ENCODE results near the gene MYO1E.

The MYO1E gene

GRCh38 chr15:59158701-59159034, 214.0 kb downstream of the MYO1E start:
- Histone ChIP-seq H3F3A (ENCODE audit: control insufficient read depth, insufficient read depth) (no peaks in the 10 kb centered on the region), H4K20me1 (ENCODE audit: control insufficient read depth, insufficient read depth, low read depth, low read length) (no peaks in the 10 kb centered on the region), H3K4me1 (ENCODE audit: control insufficient read depth, low read length) (no peaks in the 10 kb centered on the region), H3K27ac (ENCODE audit: low read depth, low read length) (no peak overlapping the region), H3K79me2 (ENCODE audit: control insufficient read depth, low read length) (no peaks in the 10 kb centered on the region), H3K4me3 (ENCODE audit: low read length) (no peak overlapping the region), H3K9me3 (ENCODE audit: control insufficient read depth, insufficient read depth, low read length) (no peaks in the 10 kb centered on the region), H3K36me3 (ENCODE audit: control insufficient read depth, low read length) (peaks cover 21% of the 10 kb centered on the region), H3K27me3 (ENCODE audit: control insufficient read depth, low read length) (no peaks in the 10 kb centered on the region), H3K9me2 (replicated peaks; ENCODE audit: control insufficient read depth, low read length) (no peaks in the 10 kb centered on the region), H3K4me2 (ENCODE audit: low read length) (no peak overlapping the region)
- TF ChIP-seq EZH2phosphoT487 (IDR thresholded peaks at IDR 0.05; ENCODE audit: borderline replicate concordance, low read length): no peak
- TF ChIP-seq, protein P1, sequence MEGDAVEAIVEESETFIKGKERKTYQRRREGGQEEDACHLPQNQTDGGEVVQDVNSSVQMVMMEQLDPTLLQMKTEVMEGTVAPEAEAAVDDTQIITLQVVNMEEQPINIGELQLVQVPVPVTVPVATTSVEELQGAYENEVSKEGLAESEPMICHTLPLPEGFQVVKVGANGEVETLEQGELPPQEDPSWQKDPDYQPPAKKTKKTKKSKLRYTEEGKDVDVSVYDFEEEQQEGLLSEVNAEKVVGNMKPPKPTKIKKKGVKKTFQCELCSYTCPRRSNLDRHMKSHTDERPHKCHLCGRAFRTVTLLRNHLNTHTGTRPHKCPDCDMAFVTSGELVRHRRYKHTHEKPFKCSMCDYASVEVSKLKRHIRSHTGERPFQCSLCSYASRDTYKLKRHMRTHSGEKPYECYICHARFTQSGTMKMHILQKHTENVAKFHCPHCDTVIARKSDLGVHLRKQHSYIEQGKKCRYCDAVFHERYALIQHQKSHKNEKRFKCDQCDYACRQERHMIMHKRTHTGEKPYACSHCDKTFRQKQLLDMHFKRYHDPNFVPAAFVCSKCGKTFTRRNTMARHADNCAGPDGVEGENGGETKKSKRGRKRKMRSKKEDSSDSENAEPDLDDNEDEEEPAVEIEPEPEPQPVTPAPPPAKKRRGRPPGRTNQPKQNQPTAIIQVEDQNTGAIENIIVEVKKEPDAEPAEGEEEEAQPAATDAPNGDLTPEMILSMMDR (IDR thresholded peaks at IDR 0.05; ENCODE audit: low read depth, low read length, poor library complexity, severe bottlenecking): no peak

GRCh38 chr15:59157840-59158700, 214.6 kb downstream of the MYO1E start:
- Histone ChIP-seq H3K79me2 (ENCODE audit: control insufficient read depth, low read length) (no peaks in the 10 kb centered on the region), H3K4me3 (ENCODE audit: low read length) (no peak overlapping the region), H4K20me1 (ENCODE audit: control insufficient read depth, insufficient read depth, low read depth, low read length) (no peaks in the 10 kb centered on the region), H3K27me3 (ENCODE audit: control insufficient read depth, low read length) (no peaks in the 10 kb centered on the region), H3F3A (ENCODE audit: control insufficient read depth, insufficient read depth) (no peaks in the 10 kb centered on the region), H3K9me3 (ENCODE audit: control insufficient read depth, insufficient read depth, low read length) (no peaks in the 10 kb centered on the region), H3K9me2 (replicated peaks; ENCODE audit: control insufficient read depth, low read length) (no peaks in the 10 kb centered on the region), H3K4me1 (ENCODE audit: control insufficient read depth, low read length) (no peaks in the 10 kb centered on the region), H3K36me3 (ENCODE audit: control insufficient read depth, low read length) (peaks cover 27% of the 10 kb centered on the region), H3K4me2 (ENCODE audit: low read length) (no peak overlapping the region), H3K27ac (ENCODE audit: low read depth, low read length) (no peak overlapping the region)
- TF ChIP-seq, protein P1 (IDR thresholded peaks at IDR 0.05; ENCODE audit: low read depth, low read length, poor library complexity, severe bottlenecking): no peak
- no peak for TF ChIP-seq EZH2phosphoT487 (IDR thresholded peaks at IDR 0.05; ENCODE audit: borderline replicate concordance, low read length)

DNA sequence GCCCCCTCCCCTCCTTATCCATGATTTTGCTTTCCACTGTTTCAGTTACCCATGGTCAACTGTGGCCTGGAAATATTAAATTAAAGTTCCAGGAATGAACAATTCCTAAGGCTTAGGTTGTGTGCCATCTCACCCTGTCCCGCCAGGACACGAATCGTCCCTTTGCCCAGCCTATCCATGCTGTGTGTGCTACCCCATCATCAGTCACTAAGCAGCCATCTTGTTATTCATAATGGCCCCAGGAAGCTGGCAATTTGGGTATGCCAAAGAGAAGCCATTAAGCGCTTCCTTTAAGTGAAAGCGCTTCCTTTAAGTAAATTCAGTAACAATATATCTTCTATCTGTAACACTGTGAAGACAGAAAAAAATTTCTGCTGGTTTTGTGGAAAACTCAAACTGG, 215.3 kb downstream of the MYO1E start:
- Histone ChIP-seq H3K27ac (ENCODE audit: low read depth, low read length) (no peak overlapping the region), H4K20me1 (ENCODE audit: control insufficient read depth, insufficient read depth, low read depth, low read length) (no peaks in the 10 kb centered on the region), H3K4me3 (ENCODE audit: low read length) (no peak overlapping the region), H3K27me3 (ENCODE audit: control insufficient read depth, low read length) (no peaks in the 10 kb centered on the region), H3K79me2 (ENCODE audit: control insufficient read depth, low read length) (no peaks in the 10 kb centered on the region), H3K4me2 (ENCODE audit: low read length) (no peak overlapping the region), H3F3A (ENCODE audit: control insufficient read depth, insufficient read depth) (no peaks in the 10 kb centered on the region), H3K4me1 (ENCODE audit: control insufficient read depth, low read length) (no peaks in the 10 kb centered on the region), H3K36me3 (ENCODE audit: control insufficient read depth, low read length) (peaks cover 33% of the 10 kb centered on the region), H3K9me3 (ENCODE audit: control insufficient read depth, insufficient read depth, low read length) (no peaks in the 10 kb centered on the region), H3K9me2 (replicated peaks; ENCODE audit: control insufficient read depth, low read length) (no peaks in the 10 kb centered on the region)
- TF ChIP-seq, protein P1 (IDR thresholded peaks at IDR 0.05; ENCODE audit: low read depth, low read length, poor library complexity, severe bottlenecking): no peak
- TF ChIP-seq EZH2phosphoT487 (IDR thresholded peaks at IDR 0.05; ENCODE audit: borderline replicate concordance, low read length): no peak
